GM10248 (cell line): ENCODE measurements around the gene ENOX1.

Experiments used
- CTCF ChIA-PET: fragments of 300-600 bp; sonication (Branson Sonifier 250); formaldehyde crosslinking; extraction: SDS; loops from one replicate; lab custom pipeline; 2021; ENCODE audit warnings: antibody characterized with exemption; lab: Yijun Ruan, JAX
- POLR2A ChIA-PET: fragments of 350-650 bp; sonication (Branson Sonifier 250); formaldehyde crosslinking; extraction: SDS; loops from one replicate; lab custom pipeline; 2020; ENCODE audit warnings: antibody characterized with exemption; lab: Yijun Ruan, JAX
- DNase-seq: peaks from one replicate; pipeline ENCODE4 v3.0.0; 2012; ENCODE audit errors: extremely low spot score
- CTCF ChIP-seq: IDR thresholded peaks from 2 replicates; pipeline ENCODE4 v1.5.1; 2012; ENCODE audit warnings: mild to moderate bottlenecking, low read depth; ENCODE audit errors: extremely low read depth, missing control alignments, control extremely low read depth

ENOX1 gene

DNA sequence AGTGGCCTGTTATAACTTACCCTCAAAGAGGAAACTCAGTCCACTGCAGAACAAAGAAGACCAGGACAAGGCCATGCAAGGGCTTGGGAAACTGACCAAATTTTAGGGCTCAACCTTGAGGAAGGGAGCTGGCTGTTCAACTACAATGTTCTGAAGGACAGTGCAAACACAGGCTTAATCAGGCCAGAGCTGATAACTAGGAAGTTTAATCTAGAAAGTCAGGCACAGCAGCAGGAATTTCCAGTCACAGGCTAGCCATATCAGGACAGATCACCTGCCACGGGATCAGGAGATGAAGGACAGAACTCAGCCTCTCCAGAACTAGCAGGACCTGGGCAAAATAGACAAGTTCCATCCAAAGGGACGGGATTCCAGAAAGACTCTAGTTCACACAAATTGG, 89.4 kb downstream of the ENOX1 start:
- ChIA-PET POLR2A (no interaction called here), CTCF (interaction anchor here (0.6 to 0.9 kb wide), 2 partner anchors 23 to 73 kb away, joined by 3 to 4 read pairs; no protein-coding TSS in a partner anchor)
- no peak for TF ChIP-seq CTCF
- DNase-seq: no peak

GRCh38 chr13:43694146-43694664, 92.6 kb downstream of the ENOX1 start:
- TF ChIP-seq CTCF: no peak
- POLR2A ChIA-PET: no interaction called here
- CTCF ChIA-PET: interaction anchor here (0.9 to 1.9 kb wide), 5 partner anchors 10 to 41 kb away, joined by 3 to 4 read pairs (median 3); no protein-coding TSS in a partner anchor
- no peak for DNase-seq

DNA sequence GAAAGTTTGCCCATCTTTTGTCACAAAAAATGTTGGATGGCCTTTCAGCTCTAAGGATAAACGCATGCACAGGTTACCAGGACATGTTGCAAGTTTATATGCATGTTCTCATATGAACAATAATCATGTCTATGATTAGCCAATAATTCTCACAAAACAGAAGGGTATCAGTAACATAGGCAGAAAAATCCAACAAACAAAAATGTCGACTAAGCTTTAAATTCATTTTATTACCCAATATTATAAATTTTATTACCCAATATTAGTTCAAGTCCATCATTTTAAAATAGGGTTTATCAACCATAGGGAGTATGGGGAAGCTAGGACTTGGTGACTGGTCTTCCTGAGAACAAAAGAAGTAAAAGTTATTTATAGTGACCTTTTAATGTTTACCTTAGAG, 93.1 kb downstream of the ENOX1 start:
- POLR2A ChIA-PET: no interaction called here
- DNase-seq: no peak
- TF ChIP-seq CTCF: no peak
- CTCF ChIA-PET: interaction anchor here (0.9 to 1.9 kb wide), 5 partner anchors 8 to 40 kb away, joined by 3 to 4 read pairs (median 3); no protein-coding TSS in a partner anchor

- TF ChIP-seq CTCF: no peak
- ChIA-PET POLR2A (no interaction called here), CTCF (no interaction called here)
Measured at GRCh38 chr13:43688227-43688907, 98.4 kb downstream of the ENOX1 start.

DNA sequence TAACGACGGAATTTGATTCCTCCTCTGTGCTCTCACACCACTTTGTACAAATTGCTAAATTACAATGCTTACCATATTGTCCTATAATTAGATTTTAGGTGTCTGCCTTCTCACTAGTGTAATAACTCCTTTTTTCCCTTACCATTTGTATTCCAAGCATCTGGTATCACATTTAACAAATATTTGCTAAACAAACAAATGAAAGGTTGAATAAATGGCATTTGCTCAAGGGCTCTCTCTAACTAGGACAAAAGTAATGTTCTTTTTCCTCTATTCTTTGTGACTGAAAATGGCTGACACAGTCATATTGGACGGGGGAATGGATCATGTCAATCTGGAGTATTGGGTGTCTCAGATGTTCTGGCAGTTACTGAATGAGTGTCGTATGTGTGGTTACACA, 99.7 kb downstream of the ENOX1 start:
- no peak for TF ChIP-seq CTCF
- ChIA-PET CTCF (no interaction called here), POLR2A (no interaction called here)
- DNase-seq: no peak

More at GRCh38 chr13:43688227-43688907, 98.4 kb downstream of the ENOX1 start:
- DNase-seq: no peak

DNA sequence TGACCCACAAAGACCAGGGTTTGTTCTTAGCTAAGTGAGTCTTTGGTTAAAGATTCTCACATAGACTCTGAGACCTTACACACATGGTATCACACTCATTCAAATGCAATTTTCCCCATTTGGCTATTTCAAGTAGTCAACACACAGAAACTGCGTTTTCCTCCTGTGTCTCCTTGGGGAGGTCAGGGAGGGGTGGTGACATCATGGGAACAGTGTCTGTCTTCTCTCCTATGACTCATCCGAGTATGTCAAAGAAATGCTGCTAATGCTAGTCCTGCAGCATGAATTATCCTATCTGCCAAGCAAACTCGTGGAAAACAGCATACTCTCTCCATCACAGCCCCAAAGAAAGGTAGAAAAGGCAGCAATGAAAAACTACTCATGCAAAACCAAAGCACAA, 100.2 kb downstream of the ENOX1 start:
- CTCF ChIA-PET: no interaction called here
- no peak for DNase-seq
- TF ChIP-seq CTCF: no peak
- POLR2A ChIA-PET: no interaction called here
